Limb (tissue), 2 donors: ENCODE results near the gene SEMA5A.
"Not testable (repeated sequence)": the region's sequence is repeated elsewhere in the genome, so short reads cannot be mapped to it uniquely, and the experiment has no call there.

Experiments used
- DNase-seq, 2 donors: peaks; one replicate each; pipeline ENCODE4 v3.0.0-alpha.2; 2016; ENCODE audit errors: extremely low spot score in 2 of 2

The SEMA5A gene

DNA sequence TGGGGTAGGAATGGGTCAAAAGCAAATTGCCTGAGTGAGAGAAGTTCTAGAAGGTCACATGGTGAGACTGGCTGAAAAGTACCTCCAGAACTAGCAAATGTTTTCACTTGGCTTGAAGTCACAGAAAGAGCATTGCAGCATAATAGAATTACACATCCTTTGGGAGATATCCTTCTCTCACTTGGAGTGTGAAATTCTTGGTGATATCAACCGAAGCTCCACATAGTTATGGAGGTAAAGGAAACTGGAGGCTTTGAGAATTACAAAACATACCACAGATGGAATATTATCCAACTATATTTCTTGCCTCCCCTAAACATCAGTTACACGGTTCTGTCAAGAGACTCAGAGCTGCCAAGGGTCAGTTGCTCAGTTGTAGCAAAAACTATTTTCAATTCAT is 182.4 kb downstream of the SEMA5A start:
- DNase-seq: no peak

DNA sequence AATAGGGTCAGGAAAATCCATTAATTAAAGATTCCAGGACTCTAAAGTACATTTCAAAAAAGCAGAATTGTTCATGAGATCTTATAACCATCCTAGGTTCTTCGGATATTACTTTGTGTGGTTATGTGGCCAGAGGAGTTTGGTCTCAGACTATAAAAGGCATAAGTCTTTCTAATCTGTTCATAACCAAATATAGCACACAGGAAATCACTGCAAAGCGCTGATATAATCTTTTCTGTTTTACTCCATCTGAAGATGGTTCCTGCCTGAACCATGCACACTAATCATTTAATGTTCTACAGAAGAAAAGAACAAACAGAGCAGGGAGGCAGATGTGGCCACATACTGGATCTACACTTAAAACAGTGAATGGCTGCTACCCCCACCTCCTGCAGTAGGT is 182.8 kb downstream of the SEMA5A start:
- no peak for DNase-seq

DNA sequence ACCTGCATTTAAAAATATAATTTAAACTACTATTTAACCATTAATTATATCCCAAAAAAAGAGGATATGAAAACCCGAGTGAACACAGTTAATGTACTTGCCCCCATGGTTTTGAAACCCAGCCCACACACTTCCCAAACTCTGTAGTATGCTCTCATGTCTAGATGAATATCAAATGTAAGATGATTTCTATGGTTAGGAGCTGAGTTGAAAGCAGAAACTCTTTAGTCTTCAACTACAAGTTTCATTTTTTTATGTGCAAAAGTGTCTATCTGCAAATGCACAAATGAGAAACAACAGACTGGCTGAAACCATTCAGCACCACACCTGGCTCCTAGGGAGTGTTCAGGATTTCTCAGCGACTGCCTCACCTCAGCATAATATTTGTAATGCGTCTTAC is 183.3 kb downstream of the SEMA5A start:
- no peak for DNase-seq

DNA sequence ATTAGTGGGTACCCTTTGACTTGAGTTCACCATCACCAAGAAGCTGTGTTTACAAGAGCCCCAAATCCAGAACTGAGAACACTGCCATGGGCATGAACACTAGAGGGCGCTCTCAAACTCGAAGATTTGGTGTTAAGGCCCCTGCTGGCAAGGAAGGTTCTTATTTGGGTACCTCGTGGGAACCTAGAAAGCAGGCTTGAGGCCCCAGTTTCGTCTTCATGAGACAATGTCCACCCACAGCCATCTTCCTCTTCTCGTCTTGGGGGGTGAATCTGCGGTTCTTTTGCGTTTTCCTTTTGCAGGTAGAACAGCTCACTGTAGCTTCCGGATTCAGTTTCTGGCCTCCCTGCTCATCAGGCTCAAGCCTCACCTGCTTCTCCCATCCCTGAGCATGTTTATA is 184.0 kb downstream of the SEMA5A start:
- DNase-seq: no peak

DNA sequence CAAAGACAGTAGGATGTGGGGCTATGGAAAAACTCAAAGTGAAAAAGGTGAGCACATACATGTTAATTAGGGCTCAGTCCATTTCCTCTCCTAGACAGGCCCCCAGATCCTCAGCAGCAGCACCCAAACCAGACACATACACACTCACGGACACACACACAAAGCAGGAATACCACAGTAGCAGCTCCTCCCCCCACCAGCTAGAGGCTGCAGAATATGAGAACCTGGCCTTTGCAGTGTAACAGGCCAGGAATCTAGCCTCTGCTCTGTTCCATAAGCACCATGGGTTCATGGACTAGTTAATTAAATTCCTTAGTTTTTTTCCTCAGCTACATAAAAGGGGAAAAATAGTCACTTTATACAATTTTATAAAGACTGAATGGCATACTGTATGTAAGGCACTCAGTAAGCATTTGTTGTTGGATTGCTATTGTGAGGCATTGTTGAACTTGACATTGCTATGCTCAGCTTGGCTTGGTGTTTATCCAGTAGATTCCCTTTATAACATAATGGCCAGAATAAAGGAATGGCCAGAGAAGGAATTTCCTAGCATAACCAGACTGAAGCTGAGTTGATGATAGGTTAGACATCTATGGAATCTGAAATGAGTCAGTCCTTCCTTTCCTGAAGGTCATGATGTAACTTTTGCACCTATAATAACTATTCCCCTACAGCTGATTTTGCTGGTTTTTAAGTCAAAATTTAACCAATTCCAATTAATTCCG is 186.8 kb downstream of the SEMA5A start:
- DNase-seq: no peak

DNA sequence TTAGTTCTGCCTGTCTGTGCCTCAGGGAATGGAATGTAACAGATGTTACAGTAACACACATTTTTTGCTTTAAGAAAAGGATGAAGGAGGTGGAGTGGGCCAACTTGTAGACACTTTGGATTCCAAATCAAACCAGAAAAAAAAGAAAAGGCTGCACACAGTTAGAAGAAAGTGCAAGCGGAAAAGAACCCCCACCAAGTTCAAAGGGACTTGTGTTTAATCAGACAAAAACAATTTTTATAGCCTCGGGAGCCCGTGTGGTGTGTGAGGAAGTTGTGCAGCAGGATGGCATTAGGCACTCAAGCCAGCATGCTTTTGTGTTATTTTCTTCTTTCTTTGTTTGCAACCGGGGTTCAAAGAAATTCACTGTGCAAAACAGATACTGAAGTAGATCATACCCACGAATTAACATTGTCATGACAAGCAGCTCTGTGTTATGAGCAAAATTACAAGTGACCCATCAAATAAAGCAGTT is 189.5 kb downstream of the SEMA5A start:
- DNase-seq: peak in 1 of 2 donors; percentile 28

DNA sequence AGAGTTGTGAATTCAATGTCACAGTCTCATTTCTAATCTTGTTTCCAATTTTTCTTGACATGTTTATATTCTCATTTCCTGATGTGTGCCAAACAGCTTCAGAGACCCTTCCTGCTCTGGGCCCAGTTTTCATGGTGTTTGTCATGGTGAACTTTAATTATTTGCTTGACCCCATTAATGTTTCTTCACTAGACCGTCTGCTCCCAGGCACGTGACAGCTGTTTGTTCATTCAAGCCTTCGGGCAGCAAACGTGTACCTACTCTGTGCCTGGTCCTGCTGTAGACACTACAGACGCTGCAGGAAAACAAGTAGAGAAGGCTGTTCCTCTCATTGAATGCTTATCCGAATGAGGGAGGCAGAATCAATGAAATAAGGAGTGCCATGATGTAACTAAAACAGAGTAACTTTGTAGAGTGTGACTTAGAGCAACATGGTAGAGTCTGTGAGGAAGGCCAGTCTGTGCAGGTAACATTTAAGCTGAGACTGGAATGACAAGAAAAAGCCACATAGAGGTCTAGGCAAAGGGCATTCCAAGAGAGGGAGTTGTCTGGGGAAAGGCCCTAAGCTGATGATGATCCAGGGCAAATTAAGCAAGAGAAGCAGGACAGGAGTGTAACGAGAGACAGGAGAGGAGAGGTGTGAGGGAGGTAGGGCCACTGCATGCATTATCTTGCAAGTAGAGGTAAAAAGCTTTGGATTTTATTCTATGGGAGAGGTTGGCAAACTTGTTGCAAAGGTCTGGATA is 191.4 kb downstream of the SEMA5A start:
- no peak for DNase-seq

DNA sequence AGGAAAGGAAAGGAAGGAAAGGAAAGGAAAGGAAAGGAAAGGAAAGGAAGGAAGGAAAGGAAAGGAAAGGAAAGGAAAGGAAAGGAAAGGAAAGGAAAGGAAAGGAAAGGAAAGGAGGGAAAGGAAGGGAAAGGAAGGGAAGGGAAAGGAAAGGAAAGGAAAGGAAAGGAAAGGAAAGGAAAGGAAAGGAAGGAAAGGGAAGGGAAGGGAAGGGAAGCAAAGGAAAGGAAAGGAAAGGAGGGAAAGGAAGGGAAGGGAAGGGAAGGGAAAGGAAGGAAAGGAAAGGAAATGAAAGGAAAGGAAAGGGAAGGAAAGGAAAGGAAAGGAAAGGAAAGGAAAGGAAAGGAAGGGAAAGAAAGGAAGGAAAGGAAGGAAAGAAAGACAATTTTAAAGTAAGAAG is 192.8 kb downstream of the SEMA5A start:
- not testable (repeated sequence) for DNase-seq

DNA sequence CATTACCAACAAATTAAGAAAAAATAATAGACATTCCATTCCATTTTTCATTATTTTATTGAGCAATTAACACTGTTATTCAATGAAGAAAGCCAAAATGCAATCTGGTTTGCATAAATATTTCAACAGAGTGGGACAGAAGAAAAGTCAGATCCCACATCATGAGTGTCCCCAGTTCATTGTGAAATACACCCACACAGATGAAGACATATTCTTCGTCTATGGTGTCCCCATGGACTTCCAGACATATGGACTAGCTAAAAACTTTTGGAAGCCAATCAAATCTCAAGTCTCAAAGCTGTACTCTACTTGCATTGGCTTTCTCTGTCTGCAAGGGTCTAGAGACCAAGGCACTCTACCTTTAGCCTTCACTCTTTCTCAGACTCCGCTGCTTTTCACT is 194.3 kb downstream of the SEMA5A start:
- no peak for DNase-seq

DNA sequence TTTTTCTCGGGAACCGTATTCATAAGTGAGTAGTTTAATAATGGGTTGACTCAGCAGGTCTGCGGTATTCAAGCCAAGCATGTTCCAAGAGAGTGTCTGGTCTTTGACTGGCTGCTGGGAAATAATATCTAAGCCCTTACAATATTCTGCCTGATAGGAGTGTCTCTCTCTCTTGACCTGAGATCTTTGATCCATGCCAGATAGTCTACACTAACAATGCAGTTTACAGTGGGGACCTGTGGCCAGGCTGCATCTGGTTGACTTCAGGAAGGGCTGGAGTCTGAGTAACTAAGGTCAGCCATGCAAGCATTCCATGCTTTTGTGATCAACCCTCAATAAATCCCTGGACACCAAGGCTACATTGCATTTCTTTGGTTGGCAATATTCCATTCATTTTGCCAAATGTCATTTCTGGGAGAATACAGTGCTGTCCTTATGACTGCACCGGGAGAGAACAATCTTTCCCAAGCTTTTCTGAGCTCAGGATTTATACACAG is 195.5 kb downstream of the SEMA5A start:
- DNase-seq: no peak

DNA sequence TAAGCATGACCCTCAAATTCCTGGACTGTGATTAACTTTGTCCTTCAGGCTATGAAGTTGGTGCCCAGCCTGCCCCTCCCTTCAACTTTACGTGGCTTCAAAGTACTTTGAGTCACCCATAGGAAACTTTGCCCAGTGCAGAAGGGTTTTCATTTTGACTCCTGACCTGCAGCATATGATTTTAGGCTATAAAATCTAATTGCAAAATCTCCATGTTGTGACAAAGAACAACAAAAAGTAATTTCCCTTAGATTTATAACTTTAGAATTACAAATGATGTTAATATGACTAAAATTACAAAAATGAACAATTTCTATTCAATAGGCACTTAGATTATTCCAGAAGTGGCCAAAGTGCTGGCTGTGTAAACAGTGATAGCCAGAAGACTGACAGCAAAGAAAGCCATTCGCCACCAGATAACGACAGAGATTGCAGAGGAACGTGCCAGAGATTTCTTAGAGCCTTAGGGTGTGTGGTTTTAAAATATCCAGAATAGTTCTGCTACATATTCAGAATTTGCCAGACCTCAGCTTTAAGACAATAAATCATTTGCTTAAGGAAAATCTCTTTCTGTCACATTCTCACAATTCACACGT is 197.4 kb downstream of the SEMA5A start:
- no peak for DNase-seq

DNA sequence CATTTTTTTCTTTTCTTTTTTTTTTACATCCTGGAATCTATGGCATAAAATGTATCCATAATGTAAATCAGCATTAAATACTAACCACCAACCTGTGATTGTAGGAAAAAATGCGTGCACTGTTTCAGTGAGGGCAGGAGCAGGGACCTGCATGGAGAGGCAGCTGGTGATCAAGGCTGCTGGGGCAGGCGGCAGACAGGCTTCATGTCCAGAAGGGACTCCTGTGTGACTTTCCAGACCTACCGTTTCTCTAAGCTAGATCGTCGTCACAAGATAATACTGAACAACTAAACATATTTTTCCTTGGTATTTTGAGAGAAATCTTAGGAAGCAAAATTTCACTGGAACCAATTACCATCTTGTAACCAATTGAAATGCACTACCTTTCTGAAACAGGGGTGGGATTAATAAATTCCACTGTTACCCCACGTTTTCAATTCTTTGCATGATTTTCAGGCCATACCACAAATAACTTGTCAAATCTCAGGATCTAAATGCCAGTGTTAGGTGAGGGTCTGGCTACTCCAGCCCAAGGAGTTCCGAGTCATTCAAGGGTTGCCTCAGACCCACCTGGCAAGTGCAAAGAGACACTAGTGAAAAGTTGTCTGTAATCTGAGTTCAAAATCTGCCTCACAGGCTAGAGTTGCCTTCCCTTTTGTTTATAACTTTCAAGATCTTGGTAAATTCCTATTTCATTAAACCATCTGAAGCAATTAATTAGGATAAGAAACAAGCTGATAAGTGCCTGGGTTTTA is 198.2 kb downstream of the SEMA5A start:
- no peak for DNase-seq

DNA sequence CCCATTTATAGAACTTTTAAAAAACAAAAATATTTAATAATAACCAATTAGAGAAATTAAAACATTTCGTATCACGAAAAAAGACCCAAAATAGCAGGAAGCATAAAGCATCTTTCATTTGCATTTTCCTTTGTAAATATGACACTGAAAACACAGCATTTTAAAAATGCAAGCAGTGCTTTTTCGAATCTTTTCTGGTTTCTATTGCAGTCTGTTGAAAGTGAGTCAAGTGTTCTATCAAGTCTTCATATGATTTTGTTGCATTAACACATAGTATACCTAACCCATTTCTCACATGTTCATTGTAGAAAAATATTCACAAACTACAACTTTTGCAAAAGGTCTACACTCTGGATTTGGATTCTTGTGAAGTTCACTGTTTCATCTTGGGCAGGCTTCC is 198.8 kb downstream of the SEMA5A start:
- DNase-seq: no peak

DNA sequence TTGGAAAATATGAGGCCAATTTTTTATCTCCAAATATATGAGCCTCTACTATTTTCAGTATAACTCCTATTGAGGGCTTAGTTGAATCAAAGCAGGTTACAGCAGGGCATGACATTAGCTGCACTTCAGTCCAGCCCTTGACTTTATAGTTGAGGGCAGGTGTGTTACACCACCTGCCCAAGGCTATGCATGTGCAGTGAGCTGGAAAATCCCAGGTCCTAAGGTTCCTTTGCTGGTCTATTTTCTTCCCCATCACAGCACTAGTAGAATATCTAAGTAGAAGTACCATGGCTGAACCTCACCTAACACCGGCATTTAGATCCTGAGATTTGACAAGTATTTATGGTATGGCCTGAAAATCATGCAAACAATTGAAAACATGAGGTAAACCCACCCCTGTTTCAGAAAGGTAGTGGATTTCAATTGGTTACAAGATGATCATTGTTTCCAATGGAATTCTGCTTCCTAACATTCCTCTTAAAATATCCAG is 201.1 kb downstream of the SEMA5A start:
- DNase-seq: no peak

DNA sequence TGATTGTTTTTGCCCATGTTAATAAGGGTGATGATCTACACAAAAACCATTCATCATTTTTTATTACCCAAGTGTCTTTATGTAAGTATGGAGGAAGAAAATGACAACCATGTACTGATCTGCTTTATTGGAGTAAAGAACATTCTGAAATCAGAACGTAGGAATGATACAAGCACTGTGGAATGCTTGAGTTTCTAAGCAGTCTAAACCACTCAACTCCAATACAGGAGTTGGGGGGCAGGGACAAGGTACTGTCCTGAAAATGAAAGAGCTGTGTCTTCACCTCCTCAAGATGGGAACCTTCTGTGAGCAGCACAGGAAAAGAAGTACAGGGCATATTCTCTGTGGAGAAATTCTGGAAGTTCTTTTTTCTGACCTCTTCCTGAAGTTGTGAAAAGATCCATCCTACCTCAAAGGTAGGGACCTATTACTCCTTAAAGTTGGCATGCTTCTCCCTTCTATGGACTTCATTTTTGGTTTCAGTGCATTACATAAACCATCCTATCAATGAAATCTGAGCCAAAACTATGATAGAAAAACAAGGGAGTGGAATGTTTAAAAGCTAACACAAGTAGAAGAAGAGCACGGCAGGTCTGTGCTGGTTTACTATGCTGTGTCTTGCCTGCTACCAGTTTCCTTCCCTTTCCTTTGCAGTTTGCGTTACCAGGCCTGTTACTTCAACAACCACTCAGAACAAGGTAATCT is 202.6 kb downstream of the SEMA5A start:
- no peak for DNase-seq

DNA sequence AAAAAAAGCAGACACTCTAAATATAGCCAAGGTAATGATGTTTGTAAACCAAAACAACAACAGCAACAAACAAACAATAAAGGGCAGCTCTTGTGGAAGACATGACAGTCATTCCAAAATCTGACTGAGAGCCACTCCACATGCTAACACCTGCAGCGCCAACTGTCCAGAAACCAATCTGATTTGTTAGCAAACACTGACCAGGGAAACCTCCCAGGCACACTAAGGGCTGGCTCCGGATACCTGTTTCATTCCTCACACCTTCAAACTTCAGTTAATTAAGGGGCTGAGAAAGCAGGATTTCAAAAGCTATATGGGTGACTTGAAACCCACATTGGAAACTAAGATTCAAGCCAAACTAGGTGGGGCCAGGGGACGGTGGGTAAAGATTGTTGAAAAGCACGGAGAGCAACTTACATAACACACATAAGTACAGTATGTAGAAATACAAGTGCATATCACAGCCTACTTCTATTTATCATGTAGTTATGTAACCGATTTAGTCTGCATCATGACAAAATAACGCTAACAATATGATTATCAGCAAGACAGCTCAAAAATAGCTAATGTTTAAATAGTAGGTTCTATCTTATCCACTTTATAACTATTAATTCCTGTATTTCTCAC is 203.6 kb downstream of the SEMA5A start:
- no peak for DNase-seq

DNA sequence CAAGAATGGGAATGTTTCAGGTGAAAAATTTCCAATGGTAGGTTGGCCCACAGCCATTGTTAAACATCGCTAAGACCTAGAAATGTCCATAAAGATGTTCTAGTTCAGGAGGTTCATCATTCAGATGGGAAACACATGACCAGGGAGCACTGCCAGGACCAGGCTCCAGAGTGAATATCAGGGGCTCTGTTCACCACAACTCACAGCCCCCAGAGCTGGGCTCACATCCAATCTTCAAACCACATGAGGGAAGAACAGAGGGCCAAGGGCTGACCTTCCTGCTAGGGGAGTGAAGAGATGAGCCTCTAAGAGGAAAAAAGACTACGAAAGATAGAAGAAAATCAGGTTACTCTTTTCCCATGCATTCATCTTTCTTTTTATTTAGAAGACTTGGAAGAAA is 205.8 kb downstream of the SEMA5A start:
- no peak for DNase-seq

DNA sequence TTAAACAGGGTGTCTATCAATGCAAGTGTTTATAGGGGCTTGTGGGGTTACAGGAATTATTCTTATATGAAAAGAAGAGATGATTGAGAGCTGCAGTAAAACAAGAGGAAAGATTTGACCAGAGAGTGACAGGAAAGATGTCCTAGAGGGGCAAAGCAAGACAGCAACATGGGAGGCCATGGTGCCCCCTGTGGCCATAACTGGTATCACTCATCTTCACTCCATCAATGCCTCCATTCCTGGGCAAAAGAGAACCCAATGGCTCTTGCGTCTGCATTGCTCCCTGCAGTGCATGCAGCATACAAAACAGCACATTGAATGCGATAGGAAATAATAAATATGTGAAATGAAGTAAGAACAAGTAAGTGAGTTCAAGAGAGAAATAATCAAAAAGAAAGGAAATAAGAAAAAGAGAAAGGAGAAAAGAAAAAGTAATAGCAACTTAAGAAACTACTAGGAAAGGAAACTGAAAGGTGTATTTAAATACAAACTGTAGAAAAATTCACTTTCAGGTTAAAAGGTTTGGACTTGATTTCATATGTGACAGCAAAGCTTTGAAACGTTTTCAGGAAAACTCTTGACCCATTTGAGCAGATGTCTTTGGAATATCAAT is 206.6 kb downstream of the SEMA5A start:
- DNase-seq: no peak

DNA sequence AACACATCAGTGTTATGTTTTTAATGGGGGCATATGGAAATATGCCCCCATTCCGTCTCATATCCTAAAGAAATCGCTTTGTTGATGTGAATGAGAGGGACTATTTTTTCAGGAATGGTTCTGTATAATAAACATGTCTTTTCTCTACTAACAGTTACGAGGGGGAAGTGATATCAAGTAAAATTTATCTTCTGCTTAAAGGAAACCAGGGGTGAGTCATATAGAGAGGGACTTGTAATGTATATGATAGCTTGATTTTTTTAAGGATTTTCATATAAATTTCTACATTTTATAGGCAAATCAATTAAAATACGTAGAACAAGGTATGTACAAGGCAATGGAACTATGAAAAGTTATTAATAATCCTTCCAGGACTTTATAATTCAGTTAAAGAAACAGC is 207.1 kb downstream of the SEMA5A start:
- DNase-seq: no peak
